MM.1S (cell line): ENCODE measurements around the gene SH2D4B.

Experiments used
- DNase-seq: peaks from one replicate; pipeline ENCODE4 v3.0.0-alpha.2; 2015
- H2AFZ ChIP-seq: fragments of 300-600 bp; sonication (generic); 2 replicates; pipeline ENCODE4 v1.6.0; 2016; ENCODE audit warnings: antibody characterized with exemption, low read length
- H3F3A ChIP-seq: fragments of 300-600 bp; sonication (generic); 2 replicates; pipeline ENCODE4 v1.6.1; 2016; ENCODE audit warnings: mild to moderate bottlenecking, antibody characterized with exemption, low read length, moderate library complexity, mixed read lengths; ENCODE audit not compliant: insufficient read depth
- H3K27ac ChIP-seq: fragments of 300-600 bp; sonication (generic); 2 replicates; pipeline ENCODE4 v1.5.1; 2016; ENCODE audit warnings: mild to moderate bottlenecking, low read length
- H3K27me3 ChIP-seq: fragments of 300-600 bp; sonication (generic); replicated peaks from 2 replicates; pipeline ENCODE4 v1.6.0; 2016; ENCODE audit warnings: low read length; ENCODE audit not compliant: insufficient read depth
- H3K36me3 ChIP-seq: fragments of 300-600 bp; sonication (generic); replicated peaks from 2 replicates; pipeline ENCODE4 v1.6.1; 2016; ENCODE audit warnings: mild to moderate bottlenecking, low read length, mixed read lengths; ENCODE audit not compliant: insufficient read depth
- H3K4me1 ChIP-seq: fragments of 300-600 bp; sonication (generic); 2 replicates; pipeline ENCODE4 v1.6.1; 2016; ENCODE audit warnings: low read length, mixed read lengths
- H3K4me2 ChIP-seq: fragments of 300-600 bp; sonication (generic); 2 replicates; pipeline ENCODE4 v1.6.0; 2016; ENCODE audit warnings: low read depth, low read length
- H3K4me3 ChIP-seq: fragments of 300-600 bp; sonication (generic); 2 replicates; pipeline ENCODE4 v1.5.1; 2016; ENCODE audit warnings: low read length, mixed read lengths
- H3K79me2 ChIP-seq: fragments of 300-600 bp; sonication (generic); 2 replicates; pipeline ENCODE4 v1.6.1; 2016; ENCODE audit warnings: mixed run types, low read length, mixed read lengths
- H3K9ac ChIP-seq: fragments of 300-600 bp; sonication (generic); 2 replicates; pipeline ENCODE4 v1.6.1; 2016; ENCODE audit warnings: low read length, mixed read lengths
- H3K9me2 ChIP-seq: fragments of 300-600 bp; sonication (generic); replicated peaks from 2 replicates; pipeline ENCODE4 v1.6.1; 2016; ENCODE audit warnings: mild to moderate bottlenecking, low read length, mixed read lengths; ENCODE audit not compliant: insufficient read depth
- H3K9me3 ChIP-seq: fragments of 300-600 bp; sonication (generic); replicated peaks from 2 replicates; pipeline ENCODE4 v1.6.1; 2016; ENCODE audit warnings: mild to moderate bottlenecking, low read length, mixed read lengths; ENCODE audit not compliant: insufficient read depth
- H4K20me1 ChIP-seq: fragments of 300-600 bp; sonication (generic); 2 replicates; pipeline ENCODE4 v1.6.1; 2016; ENCODE audit warnings: mild to moderate bottlenecking, low read length, moderate library complexity, mixed read lengths; ENCODE audit not compliant: insufficient read depth
- CTCF ChIP-seq: fragments of 300-600 bp; sonication (generic); IDR thresholded peaks from 2 replicates; pipeline ENCODE4 v1.5.1; 2016; ENCODE audit warnings: antibody characterized with exemption, low read length, mixed read lengths
- EZH2 ChIP-seq: fragments of 300-600 bp; sonication (generic); optimal IDR thresholded peaks from 2 replicates; pipeline ENCODE3; 2017; ENCODE audit warnings: low read depth, mild to moderate bottlenecking, antibody characterized with exemption, low read length, mixed read lengths
- EZH2phosphoT487 ChIP-seq: fragments of 300-600 bp; sonication (generic); IDR thresholded peaks from 2 replicates; pipeline ENCODE4 v1.6.1; 2018; ENCODE audit warnings: antibody characterized with exemption, low read length

The SH2D4B gene

DNA sequence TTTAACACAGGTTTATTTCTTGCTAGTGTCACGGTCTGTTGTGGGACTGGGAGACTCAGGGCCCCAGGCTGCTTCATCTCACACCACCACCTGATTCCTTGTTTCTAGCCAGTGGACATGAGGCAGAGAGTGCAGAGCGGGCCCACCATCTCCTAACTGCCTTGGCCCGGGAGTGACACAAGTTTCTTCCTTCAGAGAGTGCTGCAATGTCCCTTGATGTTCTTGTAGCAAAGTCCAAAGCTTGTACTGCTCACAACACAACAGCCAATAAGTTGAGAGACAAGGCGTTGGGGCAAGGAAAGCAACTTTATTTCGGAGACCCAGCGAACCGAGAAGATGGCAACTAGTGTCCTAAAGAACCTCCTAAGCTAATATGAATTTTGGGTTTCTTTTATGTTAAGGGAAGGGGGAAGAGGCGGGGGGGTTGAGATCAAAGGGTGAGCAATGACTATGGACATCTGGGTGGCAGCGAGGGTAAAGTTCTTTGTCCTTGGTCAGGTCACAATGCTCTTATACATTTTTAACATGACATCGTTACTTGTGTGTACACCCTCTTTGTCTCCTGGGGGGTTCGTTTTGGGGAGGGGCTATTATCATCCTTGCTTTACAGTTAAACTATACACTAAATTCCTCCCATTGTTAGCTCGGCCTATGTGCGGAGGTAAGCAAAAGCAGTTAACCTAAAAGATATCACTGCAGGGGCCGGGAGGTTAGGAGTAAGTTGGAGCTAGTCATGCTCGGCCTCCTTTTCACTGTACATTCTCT lies 31.6 kb downstream of the SH2D4B start:
- H4K20me1 ChIP-seq, result no peaks in the 10 kb centered on the region
- no peaks in the 10 kb centered on the region for H3K36me3 ChIP-seq
- H3K9ac ChIP-seq, result no peak overlapping the region
- no peak overlapping the region for H2AFZ ChIP-seq
- DNase-seq, result no peak
- H3K27ac ChIP-seq, result no peak overlapping the region
- no peaks in the 10 kb centered on the region for H3K79me2 ChIP-seq
- no peak overlapping the region for H3K4me3 ChIP-seq
- no peaks in the 10 kb centered on the region for H3K4me1 ChIP-seq
- H3K4me2 ChIP-seq, result no peak overlapping the region
- H3K27me3 ChIP-seq, result no peaks in the 10 kb centered on the region
- H3K9me2 ChIP-seq, result no peaks in the 10 kb centered on the region
- no peaks in the 10 kb centered on the region for H3F3A ChIP-seq
- TF ChIP-seq CTCF (no peak), EZH2phosphoT487 (no peak), EZH2 (no peak)
- no peaks in the 10 kb centered on the region for H3K9me3 ChIP-seq

DNA sequence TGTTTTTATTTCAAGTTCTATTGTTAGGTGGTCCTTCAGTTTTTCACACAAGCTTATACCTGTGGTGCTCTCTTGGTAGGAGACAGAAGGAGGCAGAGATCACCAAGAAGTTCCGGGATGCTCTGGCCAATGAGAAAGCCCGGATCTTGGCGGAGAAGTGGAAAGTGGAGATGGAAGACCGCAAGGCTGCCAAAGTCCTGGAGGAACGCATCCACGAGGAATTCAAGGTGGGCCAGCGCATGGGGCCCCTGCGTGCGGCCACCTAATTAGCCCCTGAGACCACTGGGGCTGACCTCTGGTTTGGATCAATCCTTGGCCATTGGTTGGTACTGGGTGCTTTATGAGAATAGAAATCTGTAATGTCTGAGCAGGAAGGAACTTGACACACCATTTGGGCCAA lies 33.6 kb downstream of the SH2D4B start:
- Histone ChIP-seq H3K27me3 (no peaks in the 10 kb centered on the region), H3F3A (no peaks in the 10 kb centered on the region), H3K79me2 (no peaks in the 10 kb centered on the region), H3K9me3 (no peaks in the 10 kb centered on the region), H4K20me1 (no peaks in the 10 kb centered on the region), H3K9me2 (no peaks in the 10 kb centered on the region), H3K27ac (no peak overlapping the region), H3K4me1 (no peaks in the 10 kb centered on the region), H3K4me3 (no peak overlapping the region), H3K9ac (no peak overlapping the region), H3K4me2 (no peak overlapping the region), H2AFZ (no peak overlapping the region), H3K36me3 (no peaks in the 10 kb centered on the region)
- DNase-seq, result no peak
- TF ChIP-seq CTCF, result no peak
- no peak for TF ChIP-seq EZH2
- TF ChIP-seq EZH2phosphoT487, result no peak

- Histone ChIP-seq H3K4me1 (no peaks in the 10 kb centered on the region), H3K27me3 (no peaks in the 10 kb centered on the region), H3F3A (no peaks in the 10 kb centered on the region), H3K4me2 (no peak overlapping the region), H3K9me2 (no peaks in the 10 kb centered on the region), H3K4me3 (no peak overlapping the region), H3K36me3 (no peaks in the 10 kb centered on the region), H3K79me2 (no peaks in the 10 kb centered on the region), H3K9ac (no peak overlapping the region), H3K27ac (no peak overlapping the region), H4K20me1 (no peaks in the 10 kb centered on the region), H3K9me3 (no peaks in the 10 kb centered on the region), H2AFZ (no peak overlapping the region)
- TF ChIP-seq EZH2phosphoT487 (no peak), CTCF (no peak), EZH2 (no peak)
- no peak for DNase-seq
Measured at GRCh38 chr10:80579181-80579763, 41.6 kb downstream of the SH2D4B start.
